GM04503 (cell line): ENCODE results near the gene DPP10.
"Not testable (repeated sequence)": the region's sequence is repeated elsewhere in the genome, so short reads cannot be mapped to it uniquely, and the experiment has no call there.

Experiments
- DNase-seq: peaks from one replicate; pipeline ENCODE4 v3.0.0-alpha.2; 2012; ENCODE audit warnings: low read depth

DPP10 gene

GRCh38 chr2:114515882-114516281 is 73.4 kb downstream of the DPP10 start:
- DNase-seq, result no peak

GRCh38 chr2:114517580-114517979 is 75.1 kb downstream of the DPP10 start:
- no peak for DNase-seq

GRCh38 chr2:114518738-114519137 is 76.3 kb downstream of the DPP10 start:
- DNase-seq, result no peak

DNA sequence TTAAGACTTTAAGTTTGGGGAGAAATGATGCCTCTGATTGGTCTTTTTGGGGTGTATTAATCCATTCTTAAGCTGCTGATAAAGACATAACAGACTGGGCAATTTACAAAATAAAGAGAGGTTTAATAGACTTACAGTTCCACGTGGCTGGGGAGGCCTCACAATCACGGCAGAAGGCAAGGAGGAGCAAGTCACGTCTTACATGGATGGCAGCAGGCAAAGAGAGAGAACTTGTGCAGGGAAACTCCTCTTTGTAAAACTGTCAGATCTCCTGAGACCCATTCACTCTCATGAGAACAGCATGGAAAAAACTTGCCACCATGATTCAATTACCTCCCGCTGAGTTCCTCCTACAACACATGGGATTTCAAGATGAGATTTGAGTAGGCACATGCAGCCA is 80.2 kb downstream of the DPP10 start:
- DNase-seq, result not testable (repeated sequence)

DNA sequence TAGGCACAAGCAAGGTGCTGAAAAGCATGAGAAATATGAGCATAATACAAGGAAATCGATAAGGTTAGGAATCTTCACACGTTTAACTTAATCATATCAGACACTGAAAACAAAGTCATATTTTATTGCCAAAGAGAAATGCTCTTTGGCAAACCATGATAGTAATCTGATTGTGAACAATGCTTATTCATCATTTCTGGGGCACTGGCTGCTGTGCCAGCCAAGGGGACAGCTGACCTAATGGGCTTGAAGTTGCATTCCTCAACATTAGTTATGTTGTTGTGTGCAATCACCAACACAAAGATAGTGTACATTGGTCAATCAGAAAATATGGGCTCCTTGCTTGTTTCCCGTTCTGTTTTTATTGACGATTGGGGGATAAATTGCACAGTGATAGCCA is 83.5 kb downstream of the DPP10 start:
- no peak for DNase-seq

- DNase-seq, result no peak
These were observed 84.4 kb downstream of the DPP10 start for GRCh38 chr2:114526841-114527240.

- DNase-seq, result no peak
These were observed 85.0 kb downstream of the DPP10 start for GRCh38 chr2:114527330-114527983.

DNA sequence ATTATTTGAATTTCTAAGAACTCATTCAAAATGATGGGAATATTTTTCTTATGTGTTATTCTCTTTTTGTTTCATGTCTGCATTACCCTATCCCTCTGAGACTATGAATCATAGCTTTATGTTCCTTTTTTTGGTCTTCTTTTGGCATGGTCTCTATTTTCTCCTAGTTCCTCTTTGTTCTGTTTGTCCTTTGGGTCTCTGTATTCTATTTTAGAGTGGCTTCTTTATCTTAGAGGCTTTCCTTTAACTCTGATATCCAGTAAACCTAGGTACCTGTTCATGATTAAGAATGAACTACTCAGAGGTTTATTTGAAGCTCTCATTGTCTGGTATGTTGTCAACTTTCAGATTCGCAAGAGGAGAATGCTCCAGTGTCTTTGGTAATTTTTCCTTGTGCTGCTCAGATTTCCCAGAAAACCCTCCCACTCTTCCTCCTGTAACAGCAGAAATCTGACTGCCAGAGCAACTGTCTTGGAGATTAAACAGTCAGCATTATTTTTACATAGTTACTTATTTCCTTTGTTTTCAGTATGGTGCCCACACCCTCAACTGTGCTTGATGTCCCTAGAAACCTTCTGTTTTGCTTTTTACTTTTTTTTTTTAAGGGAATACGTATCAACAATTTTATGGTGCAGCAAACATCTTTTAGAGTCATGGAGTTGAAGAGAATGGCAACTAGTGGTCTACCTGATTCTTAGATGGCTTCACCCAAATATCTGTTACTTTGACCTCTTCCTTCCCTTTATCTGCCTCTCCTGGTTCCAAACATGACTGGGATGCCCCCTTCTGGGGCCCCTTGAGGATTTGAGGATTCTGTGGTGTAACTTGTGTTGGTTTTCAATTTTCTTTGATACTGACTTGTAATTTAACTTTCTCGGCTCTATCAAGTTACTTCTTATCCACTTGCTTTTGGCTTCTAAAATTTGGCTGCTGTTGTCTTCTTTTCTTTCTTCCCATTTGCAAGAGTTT is 92.0 kb downstream of the DPP10 start:
- DNase-seq, result no peak

DNA sequence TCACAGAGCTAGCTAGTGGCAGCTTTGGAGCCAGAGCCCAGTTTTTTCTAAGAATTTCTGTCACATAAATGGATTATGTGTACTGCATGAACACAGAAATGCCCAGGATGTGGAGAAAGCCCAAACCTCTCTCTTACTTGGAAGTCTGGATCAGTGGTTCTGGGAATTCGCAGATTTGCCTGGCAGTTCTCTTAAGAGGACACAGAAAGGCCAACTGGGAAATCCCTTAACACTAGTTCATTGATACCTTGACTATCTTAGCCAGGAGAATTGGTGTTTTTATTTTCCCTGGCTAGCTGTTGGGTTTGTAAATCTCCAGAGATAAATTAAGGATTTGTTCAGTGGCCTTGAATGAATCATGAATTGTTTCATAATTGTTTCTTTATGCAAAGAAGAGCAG is 95.3 kb downstream of the DPP10 start:
- no peak for DNase-seq

GRCh38 chr2:114542695-114543094 is 100.3 kb downstream of the DPP10 start:
- no peak for DNase-seq

- no peak for DNase-seq
These were observed 100.9 kb downstream of the DPP10 start for GRCh38 chr2:114543236-114543766.

GRCh38 chr2:114545052-114545451 is 102.6 kb downstream of the DPP10 start:
- no peak for DNase-seq

DNA sequence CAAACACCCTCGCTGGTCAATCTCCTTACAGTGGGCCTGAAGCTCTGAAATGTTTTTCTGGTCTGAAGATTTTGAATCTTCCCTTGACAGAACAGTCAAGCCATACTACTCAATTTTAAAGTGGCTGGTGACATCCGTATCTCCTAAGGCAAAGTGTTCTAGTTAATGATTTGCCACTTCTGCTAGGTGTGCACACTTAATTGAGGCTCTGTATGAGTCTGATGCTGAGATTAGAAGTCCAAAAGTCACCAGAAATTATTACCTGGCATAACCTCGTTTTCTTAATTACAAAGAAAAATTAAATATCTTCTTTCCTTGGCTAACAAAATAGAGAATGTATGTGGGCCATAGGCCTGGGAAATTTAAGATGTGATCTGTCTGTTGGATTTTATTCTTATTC is 104.1 kb downstream of the DPP10 start:
- DNase-seq, result no peak

GRCh38 chr2:114548151-114548550 is 105.7 kb downstream of the DPP10 start:
- no peak for DNase-seq

DNA sequence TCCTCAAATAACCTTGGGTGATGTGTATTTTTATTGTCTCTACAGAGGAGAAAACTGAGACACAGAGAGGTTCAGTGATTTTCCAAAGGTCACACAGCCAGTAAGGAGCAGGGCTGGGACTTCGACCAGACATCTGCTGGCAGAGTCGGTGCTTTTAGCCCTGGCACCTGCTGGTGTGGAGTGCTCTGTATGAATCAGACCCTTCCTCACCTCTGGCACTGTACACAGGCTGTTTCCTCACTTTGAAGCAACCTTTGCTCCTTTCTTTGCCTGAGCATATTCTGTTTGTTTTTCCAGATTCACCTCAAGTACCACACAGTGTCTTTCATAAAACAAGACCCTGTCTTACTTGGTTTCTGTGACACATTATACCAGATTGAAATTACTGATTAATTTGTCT is 107.9 kb downstream of the DPP10 start:
- DNase-seq, result no peak

- peak; percentile 6 for DNase-seq
These were observed 108.7 kb downstream of the DPP10 start for GRCh38 chr2:114550895-114551793.

DNA sequence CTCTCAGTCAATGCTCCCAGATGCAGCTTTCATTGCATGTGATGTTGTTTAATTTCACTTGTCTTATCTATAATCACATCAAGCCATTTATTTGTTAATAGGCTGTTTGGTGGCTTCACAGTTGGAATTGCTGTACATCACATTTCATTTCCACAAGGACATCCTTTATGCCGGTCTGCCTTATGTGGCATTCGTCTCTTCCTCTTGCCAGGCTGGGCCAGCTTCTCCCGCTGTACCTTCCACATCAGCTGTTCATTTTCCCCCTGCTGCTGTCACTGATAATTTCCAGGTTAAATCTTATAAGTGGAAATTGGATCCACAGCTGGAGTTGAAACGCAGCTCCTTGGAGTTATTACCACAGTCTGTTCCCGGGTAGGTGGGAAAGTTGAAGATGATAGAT is 110.6 kb downstream of the DPP10 start:
- DNase-seq, result no peak

DNA sequence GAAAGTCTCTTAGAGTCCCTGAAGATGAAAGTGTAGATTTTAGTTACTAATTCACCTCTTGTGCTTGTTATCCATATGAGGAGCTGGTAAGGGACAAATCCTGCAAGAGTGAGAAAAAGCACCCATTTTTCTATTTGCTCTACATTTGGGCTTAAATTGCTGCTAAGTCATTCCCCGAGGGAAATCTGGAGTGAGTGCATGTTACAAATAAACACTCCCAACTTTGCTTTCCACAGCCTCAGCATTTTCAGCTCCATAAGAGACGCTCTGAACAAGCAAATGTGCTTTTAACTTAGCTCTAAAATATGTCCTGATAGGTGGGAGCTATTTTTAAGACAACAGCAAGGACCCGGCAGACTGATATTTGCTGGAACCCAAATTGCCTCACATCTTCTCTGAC is 126.7 kb downstream of the DPP10 start:
- DNase-seq, result no peak

DNA sequence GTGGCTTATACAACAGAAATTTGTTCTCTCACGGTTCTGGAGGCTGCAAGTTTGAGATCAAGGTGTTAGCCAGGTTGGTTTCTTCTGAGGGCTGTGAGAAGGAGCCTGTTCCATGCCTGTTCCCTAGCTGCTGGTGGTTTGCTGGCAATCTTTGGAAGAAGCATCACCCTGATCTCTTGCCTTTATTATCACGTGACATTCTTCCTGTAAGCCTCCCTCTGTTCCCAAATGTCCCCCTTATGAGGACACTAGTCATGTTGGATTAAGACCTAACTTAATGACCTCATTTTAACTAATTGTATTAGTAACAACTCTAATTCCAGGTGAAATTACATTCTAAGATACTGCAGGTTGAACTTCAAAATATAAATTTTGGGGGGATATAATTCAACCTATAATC is 135.2 kb downstream of the DPP10 start:
- no peak for DNase-seq

DNA sequence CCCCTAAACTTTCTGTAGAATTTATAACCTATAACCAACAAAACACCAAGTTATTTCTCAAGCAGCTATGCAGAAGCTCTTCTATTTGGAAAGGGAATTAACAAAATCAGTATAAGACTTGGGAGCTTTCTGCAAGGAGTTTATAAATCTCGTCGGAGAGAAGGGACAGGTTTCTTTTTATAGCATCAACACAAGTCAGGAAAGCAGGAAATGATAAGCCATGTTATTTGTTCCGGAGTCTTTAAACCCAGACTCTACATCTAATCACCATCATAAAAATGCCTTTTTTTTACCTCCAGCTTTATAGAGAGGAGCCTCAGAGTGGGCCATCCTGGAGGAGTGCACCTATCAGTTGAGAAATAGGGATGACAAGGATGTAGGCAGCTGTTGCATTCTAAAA is 137.1 kb downstream of the DPP10 start:
- no peak for DNase-seq

- no peak for DNase-seq
These were observed 138.2 kb downstream of the DPP10 start for GRCh38 chr2:114580691-114581090.

GRCh38 chr2:114598329-114598728 is 155.9 kb downstream of the DPP10 start:
- DNase-seq, result no peak
